Thymus (tissue), 11 donors: ENCODE data around the gene PPFIA3. TPM values are rescaled to one million over a fixed set of nuclear protein-coding genes. Genes with fewer than 3 reads are reported as not detected.

ENCODE experiments used
- DNase-seq, 9 donors: peaks; one replicate each; pipeline ENCODE4 v3.0.0-alpha.2; 2013; ENCODE audit warnings: low spot score in 9 of 9, low read depth in 6 of 9, missing footprints in 1 of 9
- H3K27ac ChIP-seq, 2 donors: one replicate each; pipeline ENCODE4 v1.5.1; 2013; ENCODE audit warnings: control low read depth in 1 of 2, low read depth in 1 of 2, low read length in 1 of 2, mild to moderate bottlenecking in 1 of 2, moderate library complexity in 1 of 2
- H3K27me3 ChIP-seq, 2 donors: one replicate each; pipeline ENCODE4 v1.5.1; 2013; ENCODE audit warnings: low read length in 1 of 2; ENCODE audit not compliant: control insufficient read depth in 2 of 2, insufficient read depth in 1 of 2
- H3K36me3 ChIP-seq, 2 donors: one replicate each; pipeline ENCODE4 v1.5.1; 2013; ENCODE audit warnings: low read length in 1 of 2, mild to moderate bottlenecking in 1 of 2, moderate library complexity in 1 of 2; ENCODE audit not compliant: control insufficient read depth in 2 of 2, insufficient read depth in 2 of 2
- H3K4me1 ChIP-seq, 2 donors: one replicate each; pipeline ENCODE4 v1.5.1; 2013; ENCODE audit warnings: low read length in 2 of 2; ENCODE audit not compliant: control insufficient read depth in 2 of 2, insufficient read depth in 2 of 2
- H3K4me3 ChIP-seq, 2 donors: one replicate each; pipeline ENCODE4 v1.5.1; 2013; ENCODE audit warnings: low read length in 2 of 2, control low read depth in 1 of 2, mild to moderate bottlenecking in 1 of 2
- H3K9me3 ChIP-seq, 2 donors: one replicate each; pipeline ENCODE4 v1.5.1; 2013; ENCODE audit warnings: low read length in 1 of 2, mild to moderate bottlenecking in 1 of 2; ENCODE audit not compliant: control insufficient read depth in 2 of 2, insufficient read depth in 1 of 2
- WGBS: extraction: QIAGEN DNeasy Blood & Tissue Kit; methylation state at CpG from one replicate; pipeline ENCODE4 v1.1.7; 2013; 5-methylcytosine and 5-hydroxymethylcytosine counted together
- polyA plus RNA-seq: library from polyadenylated mRNA; stranded (reverse); fragments of 200-250 nt; gene quantifications from one replicate; pipeline ENCODE4 v1.2.3, GENCODE V29; 2013
- total RNA-seq: library from RNA; stranded (reverse); fragments of 120-200 nt; gene quantifications from one replicate; pipeline ENCODE4 v1.2.4, GENCODE V29; 2013
- donor health status: healthy.

Gene PPFIA3
- total and polyA plus RNA-seq, 2 donors: 7.0 to 14.1 TPM

DNA sequence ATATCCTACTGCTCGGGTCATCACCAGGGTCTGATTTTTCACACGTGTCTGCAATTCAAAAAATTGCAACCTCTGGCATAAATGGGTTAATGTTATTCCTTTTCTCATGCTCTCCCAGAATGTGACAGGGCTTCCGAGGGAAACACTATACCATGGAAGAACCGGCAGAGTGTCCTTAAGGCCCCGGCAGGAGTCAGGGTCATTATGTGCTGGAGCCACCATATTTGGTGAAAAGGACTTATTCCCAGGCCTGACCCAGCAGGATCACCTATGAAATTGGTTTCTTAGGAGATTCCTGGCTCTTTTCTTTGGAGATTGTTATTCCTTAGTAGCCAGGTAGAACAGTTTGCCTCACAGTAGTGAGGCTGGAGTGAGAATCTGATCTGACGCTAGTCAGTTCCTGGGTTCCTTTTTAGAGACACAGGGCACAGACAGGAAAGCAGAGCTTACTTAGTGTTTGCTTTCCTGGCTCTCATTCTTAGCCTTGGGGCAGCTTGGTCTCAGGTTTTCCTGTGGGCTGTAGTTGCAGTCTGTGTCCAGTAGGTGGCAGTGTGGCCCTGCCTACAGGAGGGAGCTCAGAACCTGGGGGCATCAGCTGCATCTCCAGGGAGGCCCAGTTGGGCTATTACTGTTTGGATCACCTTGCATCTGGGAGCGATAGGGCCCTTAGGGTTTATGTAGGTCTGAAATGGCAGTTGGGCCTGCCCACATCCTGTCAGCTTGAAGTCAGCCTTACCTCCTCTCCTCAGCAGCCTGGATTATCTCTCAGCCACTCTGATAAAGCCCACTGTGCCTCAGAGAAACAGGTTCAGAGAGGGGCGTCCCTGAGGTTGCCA, 21.7 kb upstream of the PPFIA3 start:
- WGBS: 69% methylated on average over 8 of the region's 8 CpGs
- peak; percentile 41 to 85 (median 68) for DNase-seq
- H3K27me3 ChIP-seq: no peaks in the 10 kb centered on the region
- no peak overlapping the region for H3K4me3 ChIP-seq
- peaks cover 0 to 3% of the 10 kb centered on the region in 2 donors for H3K9me3 ChIP-seq
- H3K27ac ChIP-seq: peak overlapping the region in 1 of 2 donors; percentile 43
- H3K4me1 ChIP-seq: peaks cover 0 to 11% of the 10 kb centered on the region in 2 donors
- H3K36me3 ChIP-seq: peaks cover 82 to 92% of the 10 kb centered on the region in 2 donors

DNA sequence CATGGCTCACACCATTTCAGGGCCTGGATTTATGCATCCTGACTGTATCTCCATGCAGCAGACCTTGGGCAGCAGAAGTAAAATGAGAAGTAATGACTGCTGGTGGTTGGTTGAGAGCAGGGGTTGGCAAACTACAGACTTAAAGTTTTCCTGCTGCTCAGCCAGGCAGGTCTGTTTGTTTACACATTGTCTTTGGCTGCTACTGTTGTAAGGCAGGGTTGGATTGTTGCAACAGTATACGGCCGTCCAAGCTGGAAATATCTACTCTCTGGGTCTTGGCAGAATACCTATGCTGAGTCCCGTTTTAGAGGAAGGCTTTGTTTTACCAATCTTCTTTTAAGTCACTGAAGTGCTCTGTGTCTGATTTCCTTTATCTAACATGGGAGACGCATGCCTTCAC, 20.5 kb upstream of the PPFIA3 start:
- no peak for DNase-seq
- Histone ChIP-seq H3K27ac (peak overlapping the region in 1 of 2 donors; percentile 15), H3K4me3 (no peak overlapping the region), H3K36me3 (peaks cover 85 to 92% of the 10 kb centered on the region in 2 donors), H3K9me3 (peaks cover 0 to 3% of the 10 kb centered on the region in 2 donors), H3K27me3 (no peaks in the 10 kb centered on the region), H3K4me1 (peaks cover 0 to 15% of the 10 kb centered on the region in 2 donors)
- WGBS: 91% methylated on average over 4 of the region's 4 CpGs

- peaks cover 0 to 3% of the 10 kb centered on the region in 2 donors for H3K9me3 ChIP-seq
- WGBS: 96% methylated on average over 12 of the region's 12 CpGs
- no peak overlapping the region for H3K27ac ChIP-seq
- peaks cover 0 to 15% of the 10 kb centered on the region in 2 donors for H3K4me1 ChIP-seq
- no peaks in the 10 kb centered on the region for H3K27me3 ChIP-seq
- DNase-seq: no peak
- H3K36me3 ChIP-seq: peaks cover 89 to 93% of the 10 kb centered on the region in 2 donors
- H3K4me3 ChIP-seq: no peak overlapping the region
These were observed 18.2 kb upstream of the PPFIA3 start for GRCh38 chr19:49101160-49101559.

- WGBS: 97% methylated on average over 12 of the region's 12 CpGs
- Histone ChIP-seq H3K27ac (no peak overlapping the region), H3K36me3 (peaks cover 95 to 96% of the 10 kb centered on the region in 2 donors), H3K4me3 (no peak overlapping the region), H3K4me1 (peaks cover 0 to 14% of the 10 kb centered on the region in 2 donors), H3K9me3 (peaks cover 0 to 3% of the 10 kb centered on the region in 2 donors), H3K27me3 (no peaks in the 10 kb centered on the region)
- no peak for DNase-seq
These were observed 17.0 kb upstream of the PPFIA3 start for GRCh38 chr19:49102303-49102702.

DNA sequence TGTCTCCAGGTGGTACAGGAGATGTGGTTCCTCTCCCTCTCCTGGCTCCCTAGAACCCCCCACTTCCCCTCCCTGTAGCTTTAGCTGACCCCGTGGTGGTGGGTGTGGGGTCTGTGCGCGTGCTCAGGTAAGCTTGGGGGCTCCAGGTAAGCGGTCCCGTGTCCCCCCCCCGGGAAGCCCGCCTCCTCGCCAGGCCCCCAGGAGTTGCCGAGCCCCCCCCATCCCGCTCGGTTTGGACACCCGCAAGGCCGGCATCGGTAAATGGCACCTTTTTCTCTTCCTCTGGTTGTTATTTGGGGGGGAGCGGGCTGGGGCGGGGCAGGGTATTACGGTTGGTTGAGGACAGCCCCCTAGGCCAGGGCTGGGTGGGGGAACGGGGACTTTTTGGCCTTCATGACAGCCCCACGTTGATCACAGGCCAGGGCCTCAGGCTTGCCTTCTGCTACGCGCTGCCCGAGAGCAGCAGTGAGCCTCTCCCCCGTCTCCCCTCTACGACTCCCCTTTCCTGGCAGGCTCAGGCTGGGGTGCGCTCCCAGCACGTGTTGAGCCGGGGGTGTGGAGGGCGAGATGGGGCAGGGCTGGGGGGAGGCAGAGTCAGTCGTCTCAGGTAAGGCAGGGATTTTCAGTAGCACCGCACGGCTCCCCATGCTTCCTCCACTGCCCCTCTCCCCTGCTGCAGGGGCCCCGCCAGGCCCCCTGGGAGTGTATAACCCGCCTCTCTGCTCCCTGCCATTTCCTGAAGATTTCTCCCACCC, 15.8 kb upstream of the PPFIA3 start:
- Histone ChIP-seq H3K36me3 (peaks cover 95 to 100% of the 10 kb centered on the region in 2 donors), H3K9me3 (no peaks in the 10 kb centered on the region), H3K27ac (no peak overlapping the region), H3K27me3 (no peaks in the 10 kb centered on the region), H3K4me3 (no peak overlapping the region), H3K4me1 (peaks cover 0 to 4% of the 10 kb centered on the region in 2 donors)
- no peak for DNase-seq
- WGBS: 93% methylated on average over 33 of the region's 33 CpGs

GRCh38 chr19:49104229-49104864, 15.0 kb upstream of the PPFIA3 start:
- H3K4me3 ChIP-seq: no peak overlapping the region
- WGBS: 93% methylated on average over 30 of the region's 30 CpGs
- H3K9me3 ChIP-seq: no peaks in the 10 kb centered on the region
- H3K27me3 ChIP-seq: no peaks in the 10 kb centered on the region
- H3K4me1 ChIP-seq: peaks cover 0 to 4% of the 10 kb centered on the region in 2 donors
- peaks cover 95 to 99% of the 10 kb centered on the region in 2 donors for H3K36me3 ChIP-seq
- no peak overlapping the region for H3K27ac ChIP-seq
- no peak for DNase-seq

GRCh38 chr19:49106648-49107135, 12.7 kb upstream of the PPFIA3 start:
- no peak overlapping the region for H3K4me3 ChIP-seq
- 81% methylated on average over 12 of the region's 12 CpGs for WGBS

GRCh38 chr19:49107625-49108459, 11.5 kb upstream of the PPFIA3 start:
- no peaks in the 10 kb centered on the region for H3K9me3 ChIP-seq
- no peak overlapping the region for H3K4me3 ChIP-seq
- no peak overlapping the region for H3K27ac ChIP-seq
- H3K4me1 ChIP-seq: peaks cover 0 to 4% of the 10 kb centered on the region in 2 donors
- H3K36me3 ChIP-seq: peaks cover 64 to 70% of the 10 kb centered on the region in 2 donors
- no peaks in the 10 kb centered on the region for H3K27me3 ChIP-seq
- DNase-seq: no peak
- 98% methylated on average over 93 of the region's 93 CpGs for WGBS

More at GRCh38 chr19:49106648-49107135, 12.7 kb upstream of the PPFIA3 start:
- Histone ChIP-seq H3K4me1 (peaks cover 0 to 4% of the 10 kb centered on the region in 2 donors), H3K27ac (no peak overlapping the region), H3K27me3 (no peaks in the 10 kb centered on the region), H3K36me3 (peaks cover 76 to 80% of the 10 kb centered on the region in 2 donors), H3K9me3 (no peaks in the 10 kb centered on the region)
- peak in 2 of 9 donors; percentile 61 to 64 for DNase-seq
